Rectal smooth muscle tissue (tissue), 1 donor: ENCODE data around the gene SLC6A4.

Experiments
- H3K27ac ChIP-seq: one replicate; pipeline ENCODE4 v1.7.0; 2013; ENCODE audit warnings: low read depth, low read length, inconsistent platforms
- H3K27me3 ChIP-seq: one replicate; pipeline ENCODE4 v1.7.0; 2013; ENCODE audit warnings: low read length; ENCODE audit not compliant: control insufficient read depth, insufficient read depth
- H3K36me3 ChIP-seq: one replicate; pipeline ENCODE4 v1.7.0; 2013; ENCODE audit warnings: low read length; ENCODE audit not compliant: control insufficient read depth, insufficient read depth
- H3K4me1 ChIP-seq: one replicate; pipeline ENCODE4 v1.7.0; 2013; ENCODE audit warnings: low read length; ENCODE audit not compliant: control insufficient read depth, insufficient read depth
- H3K4me3 ChIP-seq: one replicate; pipeline ENCODE4 v1.7.0; 2013; ENCODE audit warnings: low read length
- H3K9ac ChIP-seq: one replicate; pipeline ENCODE4 v1.7.0; 2013; ENCODE audit warnings: low read length

The SLC6A4 gene

DNA sequence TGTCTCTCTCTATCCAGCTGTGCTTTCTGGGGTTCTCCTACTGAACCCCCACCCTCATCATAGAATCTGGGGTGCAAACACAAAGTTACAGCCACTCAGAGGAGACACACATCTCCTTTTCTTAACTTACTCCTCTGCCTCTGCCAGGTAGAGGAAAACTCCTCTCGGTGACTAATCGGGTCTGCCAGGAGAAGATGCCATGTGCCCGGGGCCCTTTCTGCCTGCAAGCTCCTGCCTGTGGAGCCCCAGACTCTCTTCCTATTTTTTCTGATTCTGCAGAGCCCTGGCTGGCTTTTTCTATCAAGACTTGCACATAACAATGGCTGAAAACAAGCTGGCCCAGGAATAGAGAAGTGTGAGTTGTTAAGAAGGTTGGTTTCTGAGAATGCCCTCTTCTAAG, 10.4 kb downstream of the SLC6A4 start:
- Histone ChIP-seq H3K9ac (no peak overlapping the region), H3K27ac (no peak overlapping the region), H3K36me3 (no peaks in the 10 kb centered on the region), H3K4me1 (no peaks in the 10 kb centered on the region), H3K27me3 (no peaks in the 10 kb centered on the region), H3K4me3 (no peak overlapping the region)

DNA sequence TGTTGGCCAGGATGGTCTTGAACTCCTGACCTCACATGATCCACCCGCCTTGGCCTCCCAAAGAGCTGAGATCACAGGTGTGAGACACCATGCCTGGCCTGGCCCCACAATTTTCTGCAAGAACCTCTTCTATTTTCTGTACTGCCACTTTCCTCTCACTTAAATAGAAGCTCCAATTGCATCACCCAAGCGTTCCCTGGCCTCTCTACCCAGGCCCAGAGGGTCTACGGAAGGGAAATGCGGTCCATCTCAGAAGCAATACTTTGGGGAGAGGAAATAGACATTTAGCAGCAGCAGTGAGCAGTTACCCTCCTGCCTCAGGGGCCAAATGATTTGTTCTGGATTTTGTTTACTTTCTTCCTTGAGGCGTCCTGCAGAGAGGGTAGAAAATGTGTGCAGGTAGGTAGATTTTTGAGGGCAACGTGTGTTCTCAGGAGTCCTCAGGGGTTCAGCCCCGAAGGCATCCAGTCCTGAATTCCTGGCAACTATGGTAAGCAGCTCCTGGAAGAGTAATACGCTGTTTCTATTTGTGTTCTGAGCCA, 11.0 kb downstream of the SLC6A4 start:
- H3K4me3 ChIP-seq = no peak overlapping the region
- H3K9ac ChIP-seq = no peak overlapping the region
- H3K27ac ChIP-seq = no peak overlapping the region
- no peaks in the 10 kb centered on the region for H3K4me1 ChIP-seq
- H3K27me3 ChIP-seq = no peaks in the 10 kb centered on the region
- H3K36me3 ChIP-seq = no peaks in the 10 kb centered on the region

DNA sequence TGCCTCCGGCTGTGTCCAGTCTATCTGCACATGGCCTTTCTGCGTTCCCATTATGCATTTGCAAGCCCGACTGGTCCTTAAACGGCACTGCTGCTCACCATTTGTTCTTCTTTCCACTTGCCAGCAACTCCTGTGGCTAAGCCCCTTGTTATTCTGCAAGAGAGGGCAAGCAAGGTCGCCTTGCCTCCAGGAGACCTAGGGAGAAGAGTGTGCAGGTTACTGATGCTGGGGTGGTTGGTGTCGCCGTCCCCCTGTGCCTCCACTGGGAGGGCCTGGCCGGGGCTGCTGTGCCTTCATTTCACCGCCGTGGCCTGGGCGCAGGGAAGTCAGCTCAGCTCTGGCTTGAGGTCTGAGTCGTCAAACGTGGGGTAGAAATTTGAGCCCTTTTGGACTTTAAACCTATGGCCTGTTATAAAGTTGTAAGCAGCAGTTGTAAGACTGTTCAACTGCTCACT, 12.7 kb downstream of the SLC6A4 start:
- Histone ChIP-seq H3K4me1 (no peaks in the 10 kb centered on the region), H3K27ac (no peak overlapping the region), H3K27me3 (no peaks in the 10 kb centered on the region), H3K9ac (no peak overlapping the region), H3K36me3 (no peaks in the 10 kb centered on the region), H3K4me3 (no peak overlapping the region)

DNA sequence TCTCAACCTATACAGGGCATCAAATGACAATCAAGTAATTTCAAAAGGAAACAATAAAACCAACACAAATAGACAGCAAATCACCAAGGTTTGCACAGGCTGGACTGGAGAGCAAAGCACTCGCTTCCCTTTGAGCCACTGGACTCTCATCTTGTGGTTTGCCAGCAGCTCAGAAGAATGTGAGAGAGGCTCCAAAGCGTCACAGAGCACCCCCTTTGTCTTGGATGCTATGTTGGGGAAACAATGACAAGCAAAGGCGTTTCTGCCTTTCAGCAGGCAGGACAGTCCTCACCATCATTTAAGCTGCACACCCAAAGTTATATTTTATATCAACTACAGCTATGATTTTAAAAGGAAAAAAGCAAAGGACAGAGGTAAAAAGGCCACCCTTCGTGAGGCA, 13.2 kb downstream of the SLC6A4 start:
- no peaks in the 10 kb centered on the region for H3K36me3 ChIP-seq
- H3K9ac ChIP-seq = no peak overlapping the region
- H3K4me1 ChIP-seq = no peaks in the 10 kb centered on the region
- no peak overlapping the region for H3K4me3 ChIP-seq
- H3K27ac ChIP-seq = no peak overlapping the region
- H3K27me3 ChIP-seq = no peaks in the 10 kb centered on the region

DNA sequence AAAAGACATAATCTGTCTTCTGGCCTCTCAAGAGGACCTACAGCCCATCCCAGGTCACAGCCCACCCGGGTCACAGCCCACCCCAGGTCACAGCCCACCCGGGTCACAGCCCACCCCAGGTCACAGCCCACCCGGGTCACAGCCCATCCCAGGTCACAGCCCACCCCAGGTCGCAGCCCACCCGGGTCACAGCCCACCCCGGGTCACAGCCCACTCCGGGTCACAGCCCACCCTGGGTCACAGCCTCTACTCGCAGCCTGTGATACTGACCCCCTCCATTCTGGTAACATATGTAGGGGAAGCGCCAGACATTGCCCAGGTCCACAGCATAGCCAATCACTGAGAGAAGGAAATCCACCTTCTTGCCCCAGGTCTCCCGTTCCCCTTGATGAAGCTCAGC, 14.2 kb downstream of the SLC6A4 start:
- no peaks in the 10 kb centered on the region for H3K27me3 ChIP-seq
- no peak overlapping the region for H3K27ac ChIP-seq
- H3K4me1 ChIP-seq = no peaks in the 10 kb centered on the region
- H3K36me3 ChIP-seq = no peaks in the 10 kb centered on the region
- H3K9ac ChIP-seq = no peak overlapping the region
- no peak overlapping the region for H3K4me3 ChIP-seq

DNA sequence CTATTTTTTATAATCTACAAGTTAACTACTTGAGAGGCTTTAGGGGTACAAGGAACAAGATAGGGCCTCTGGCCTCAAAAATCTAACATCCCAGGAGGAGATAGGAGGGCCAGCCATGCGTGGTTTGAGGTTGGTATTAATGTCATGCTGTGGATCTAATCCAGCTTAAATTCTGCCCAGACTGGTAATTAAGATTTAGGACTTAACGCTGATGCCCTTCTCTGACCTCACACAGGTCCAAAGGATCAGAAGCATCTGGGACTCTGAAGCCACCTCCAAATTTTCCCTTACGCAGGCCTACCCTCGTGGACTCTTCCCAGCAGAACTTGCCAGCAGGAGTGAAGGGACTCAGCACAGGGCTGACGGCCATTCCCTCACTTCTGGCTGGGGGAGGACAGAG, 15.1 kb downstream of the SLC6A4 start:
- no peak overlapping the region for H3K4me3 ChIP-seq
- H3K9ac ChIP-seq = no peak overlapping the region
- no peaks in the 10 kb centered on the region for H3K27me3 ChIP-seq
- no peaks in the 10 kb centered on the region for H3K4me1 ChIP-seq
- H3K36me3 ChIP-seq = no peaks in the 10 kb centered on the region
- no peak overlapping the region for H3K27ac ChIP-seq

DNA sequence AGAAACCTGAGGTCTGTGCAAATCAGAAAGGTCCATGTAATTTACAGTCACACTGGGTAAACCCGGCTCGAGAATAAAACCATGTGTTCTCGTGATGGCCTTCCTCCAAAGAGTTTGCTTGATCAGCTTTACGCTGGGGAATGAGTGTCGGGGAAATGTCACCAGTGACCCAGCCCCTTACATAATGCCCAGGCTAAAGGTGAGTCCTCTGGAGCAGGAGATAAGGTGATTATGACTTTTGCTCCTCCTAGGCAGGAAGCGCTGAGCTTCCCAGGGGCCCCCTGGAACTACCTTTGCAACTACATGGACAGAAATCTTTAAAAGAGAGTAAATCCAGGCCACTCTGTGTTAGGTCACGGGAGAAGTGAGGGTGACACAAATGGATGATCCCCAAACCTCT, 15.7 kb downstream of the SLC6A4 start:
- Histone ChIP-seq H3K4me3 (no peak overlapping the region), H3K36me3 (no peaks in the 10 kb centered on the region), H3K4me1 (no peaks in the 10 kb centered on the region), H3K27ac (no peak overlapping the region), H3K27me3 (no peaks in the 10 kb centered on the region), H3K9ac (no peak overlapping the region)

DNA sequence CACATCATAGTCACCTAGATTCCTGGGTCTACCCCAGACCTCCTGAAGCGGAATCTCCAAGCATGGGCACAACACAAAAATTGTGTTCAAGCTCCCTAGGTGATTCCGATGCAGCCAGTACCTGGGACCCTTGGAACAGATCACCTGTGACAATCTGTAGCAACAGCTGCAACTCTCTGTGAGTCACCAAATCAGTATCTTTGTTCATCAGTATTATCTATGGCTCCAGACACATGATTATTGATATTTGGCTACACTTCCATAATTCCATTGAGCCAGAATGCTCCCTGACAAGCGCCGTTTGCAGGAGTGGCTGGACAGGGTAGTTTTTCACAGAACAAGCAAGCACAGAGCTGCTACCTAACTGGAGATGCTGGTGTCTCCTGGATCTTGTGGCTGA, 16.2 kb downstream of the SLC6A4 start:
- Histone ChIP-seq H3K9ac (no peak overlapping the region), H3K4me1 (no peaks in the 10 kb centered on the region), H3K4me3 (no peak overlapping the region), H3K27ac (no peak overlapping the region), H3K36me3 (no peaks in the 10 kb centered on the region), H3K27me3 (no peaks in the 10 kb centered on the region)

DNA sequence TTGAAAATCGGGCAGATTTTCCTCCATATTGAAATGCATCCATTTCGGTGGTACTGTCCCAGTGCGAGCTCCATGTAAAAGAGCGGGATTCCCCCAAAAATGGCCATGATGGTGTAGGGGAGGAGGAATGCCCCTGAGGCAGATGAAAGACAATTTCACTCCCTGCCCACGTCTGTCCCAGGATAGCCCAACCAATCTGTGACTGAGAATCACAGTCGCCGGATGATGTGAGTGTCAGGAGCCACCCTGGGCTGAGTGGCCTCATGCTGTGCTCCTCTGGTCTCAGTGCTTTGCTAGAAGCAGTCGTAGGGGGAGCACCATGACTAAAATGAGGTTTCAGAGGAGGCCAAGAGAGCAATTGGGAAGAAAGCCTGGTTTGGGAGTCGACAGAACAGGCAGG, 16.7 kb downstream of the SLC6A4 start:
- no peaks in the 10 kb centered on the region for H3K36me3 ChIP-seq
- H3K4me3 ChIP-seq = no peak overlapping the region
- no peak overlapping the region for H3K9ac ChIP-seq
- H3K27me3 ChIP-seq = no peaks in the 10 kb centered on the region
- no peaks in the 10 kb centered on the region for H3K4me1 ChIP-seq
- H3K27ac ChIP-seq = no peak overlapping the region

DNA sequence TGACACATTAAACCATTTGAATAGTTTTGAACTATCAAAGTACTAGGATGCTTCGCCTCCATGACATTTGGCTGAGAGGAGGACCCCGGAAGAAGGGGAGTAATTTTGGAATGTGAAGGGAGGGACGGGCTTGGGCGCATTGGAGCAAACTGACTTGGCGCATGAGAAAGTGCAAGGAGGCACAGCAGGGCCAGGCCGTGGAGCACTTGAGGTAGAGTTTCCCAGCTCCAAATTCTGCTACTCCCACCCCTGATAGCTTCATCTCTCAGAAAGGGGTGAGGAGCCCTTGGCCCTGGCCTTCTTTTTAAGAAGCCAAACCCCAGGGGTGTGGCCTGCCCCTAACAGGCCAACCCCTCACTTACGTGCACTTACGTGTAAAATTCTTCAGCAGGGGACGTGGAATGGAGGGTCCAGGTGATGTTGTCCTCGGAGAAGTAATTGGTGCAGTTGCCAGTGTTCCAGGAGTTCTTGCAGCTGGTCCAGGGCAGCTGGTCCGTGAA, 17.7 kb downstream of the SLC6A4 start:
- no peak overlapping the region for H3K27ac ChIP-seq
- no peaks in the 10 kb centered on the region for H3K4me1 ChIP-seq
- H3K36me3 ChIP-seq = no peaks in the 10 kb centered on the region
- H3K9ac ChIP-seq = no peak overlapping the region
- H3K4me3 ChIP-seq = no peak overlapping the region
- H3K27me3 ChIP-seq = no peaks in the 10 kb centered on the region

DNA sequence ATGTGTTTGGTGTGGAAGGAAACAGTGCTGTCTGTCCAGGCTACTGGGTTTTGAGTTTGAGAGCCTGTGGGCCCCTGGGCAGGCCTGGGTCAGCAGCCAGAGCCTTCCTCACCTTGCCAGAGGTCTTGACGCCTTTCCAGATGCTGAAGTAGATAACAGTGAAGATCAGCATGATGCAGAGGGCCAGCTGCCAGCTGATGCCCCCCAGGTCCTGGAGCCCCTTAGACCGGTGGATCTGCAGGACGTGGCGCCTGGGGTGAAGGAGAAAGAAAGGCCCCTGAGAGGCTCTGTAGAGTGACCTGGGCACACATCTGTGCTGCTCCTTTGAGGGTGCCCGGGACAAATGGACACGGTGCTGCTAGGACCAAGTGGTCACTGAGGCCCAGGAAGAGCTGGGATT, 18.4 kb downstream of the SLC6A4 start:
- Histone ChIP-seq H3K27me3 (no peaks in the 10 kb centered on the region), H3K27ac (no peak overlapping the region), H3K9ac (no peak overlapping the region), H3K36me3 (no peaks in the 10 kb centered on the region), H3K4me3 (no peak overlapping the region), H3K4me1 (no peaks in the 10 kb centered on the region)

DNA sequence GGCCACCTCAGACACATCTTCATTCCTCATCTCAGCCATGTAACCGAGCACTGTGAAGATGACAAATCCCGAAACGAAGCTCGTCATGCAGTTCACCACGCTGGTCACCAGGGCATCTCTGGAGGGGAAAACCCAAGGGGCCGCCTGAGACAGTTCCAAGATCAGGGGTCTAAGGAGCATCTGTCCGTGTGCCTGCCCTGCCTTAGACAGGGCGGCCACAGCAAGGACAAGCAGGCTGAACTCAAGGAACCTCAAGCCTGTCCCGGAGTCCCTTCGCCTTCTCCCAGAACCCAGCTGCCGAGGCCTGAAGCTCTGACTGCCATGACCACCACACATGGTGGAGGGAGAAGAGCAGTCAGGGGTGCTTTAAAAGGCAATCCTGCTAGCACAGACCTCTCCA, 22.7 kb downstream of the SLC6A4 start:
- H3K36me3 ChIP-seq = no peaks in the 10 kb centered on the region
- no peaks in the 10 kb centered on the region for H3K27me3 ChIP-seq
- H3K27ac ChIP-seq = no peak overlapping the region
- H3K4me3 ChIP-seq = no peak overlapping the region
- no peak overlapping the region for H3K9ac ChIP-seq
- no peaks in the 10 kb centered on the region for H3K4me1 ChIP-seq

DNA sequence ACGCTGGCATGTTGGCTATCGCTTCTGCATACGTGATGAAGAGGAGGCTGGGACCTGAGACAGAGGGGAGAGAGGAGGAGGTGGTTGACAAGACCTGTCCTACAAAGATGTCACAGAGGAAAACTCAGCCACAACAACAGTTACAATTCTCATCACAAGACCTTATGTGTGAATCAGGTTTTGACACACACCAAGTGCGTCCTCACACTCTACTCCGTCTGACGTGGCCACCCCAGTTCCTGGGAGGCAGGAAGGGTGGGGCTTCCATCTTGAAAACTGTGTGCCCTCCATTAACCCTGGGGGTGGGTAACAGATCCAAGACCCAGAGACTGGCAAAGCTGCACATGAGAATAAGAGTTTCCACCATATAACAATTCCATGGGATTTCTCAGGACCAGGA, 24.1 kb downstream of the SLC6A4 start:
- Histone ChIP-seq H3K9ac (no peak overlapping the region), H3K4me3 (no peak overlapping the region), H3K36me3 (no peaks in the 10 kb centered on the region), H3K27ac (no peak overlapping the region), H3K27me3 (no peaks in the 10 kb centered on the region), H3K4me1 (no peaks in the 10 kb centered on the region)
